ENCODE measurements around the gene MIB2. TPM values are rescaled to one million over a fixed set of nuclear protein-coding genes. Genes with fewer than 3 reads are reported as not detected.
"Not testable (repeated sequence)": the region's sequence is repeated elsewhere in the genome, so short reads cannot be mapped to it uniquely, and the experiment has no call there.

Gene MIB2
- total RNA-seq, 4 donors from 2014 or later: 50.5 to 108 (median 98.6) TPM

DNA sequence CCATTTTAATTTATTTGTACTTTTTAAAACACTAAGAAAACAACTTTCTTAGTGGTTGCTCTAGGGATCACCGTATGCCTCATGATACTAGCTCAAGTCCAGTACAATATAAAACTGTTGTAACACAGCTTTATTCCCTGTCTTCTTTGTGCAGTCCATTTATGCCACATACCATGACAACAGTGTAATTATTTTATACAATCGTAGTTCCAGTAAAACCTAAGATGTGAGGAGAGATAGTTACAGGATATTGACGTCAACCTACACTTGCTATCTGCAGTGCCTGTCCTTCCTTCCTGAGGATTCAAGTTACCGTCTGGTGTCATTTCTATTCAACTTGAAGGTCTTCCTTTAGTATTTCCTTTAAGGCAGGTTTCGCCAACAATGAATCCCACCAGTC is 31.0 kb downstream of the MIB2 start:
- H3K9me3 ChIP-seq; H3K4me3 ChIP-seq; H3K27ac ChIP-seq; DNase-seq (ENCODE audit: low spot score in 2 of 2); H3K27me3 ChIP-seq; H3K4me1 ChIP-seq: not testable (repeated sequence)
- peaks cover 8 to 56% (median 17%) of the 10 kb centered on the region in 3 donors for H3K36me3 ChIP-seq
- WGBS, 2 donors: 82 to 89% methylated on average over 4 to 5 of the region's 5 CpGs

DNA sequence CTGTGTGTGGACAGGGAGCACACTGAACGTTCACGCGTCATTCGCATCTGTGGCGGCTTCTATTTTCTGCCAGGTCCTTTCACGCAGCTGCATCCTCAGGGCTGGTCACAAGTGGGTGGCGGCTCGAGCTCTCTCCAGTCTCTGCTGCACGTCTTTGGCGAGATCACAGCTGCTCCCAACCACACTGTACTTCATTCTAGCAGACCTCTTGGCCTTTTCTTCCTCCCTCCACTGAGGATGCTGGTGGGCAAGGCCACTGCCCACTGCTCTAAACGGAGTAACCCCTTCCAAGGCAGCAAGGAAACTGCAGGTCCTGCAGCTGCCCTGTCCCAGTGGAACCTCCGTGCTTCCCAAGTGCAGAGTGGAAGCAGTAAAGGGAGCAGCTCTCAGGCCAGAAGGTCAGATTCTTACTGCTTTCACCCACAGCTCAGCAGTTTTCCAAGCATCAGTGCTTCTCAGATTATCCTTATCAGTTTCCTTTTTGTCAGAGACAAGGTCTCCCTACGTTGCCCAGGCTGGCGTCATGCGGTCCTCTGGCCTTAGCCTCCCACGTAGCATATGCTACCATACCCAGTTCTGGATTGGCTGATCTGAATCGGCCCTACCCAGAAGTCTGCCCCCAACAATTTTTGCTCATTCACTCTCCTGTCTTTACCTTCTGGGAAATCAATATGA is 32.4 kb downstream of the MIB2 start:
- H3K36me3 ChIP-seq: peaks cover 8 to 67% (median 26%) of the 10 kb centered on the region in 3 donors
- H3K27ac ChIP-seq; H3K9me3 ChIP-seq; H3K27me3 ChIP-seq; DNase-seq (ENCODE audit: low spot score in 2 of 2); H3K4me3 ChIP-seq; H3K4me1 ChIP-seq: not testable (repeated sequence)
- 89 to 92% methylated on average over 17 of the region's 17 CpGs for WGBS, 2 donors

DNA sequence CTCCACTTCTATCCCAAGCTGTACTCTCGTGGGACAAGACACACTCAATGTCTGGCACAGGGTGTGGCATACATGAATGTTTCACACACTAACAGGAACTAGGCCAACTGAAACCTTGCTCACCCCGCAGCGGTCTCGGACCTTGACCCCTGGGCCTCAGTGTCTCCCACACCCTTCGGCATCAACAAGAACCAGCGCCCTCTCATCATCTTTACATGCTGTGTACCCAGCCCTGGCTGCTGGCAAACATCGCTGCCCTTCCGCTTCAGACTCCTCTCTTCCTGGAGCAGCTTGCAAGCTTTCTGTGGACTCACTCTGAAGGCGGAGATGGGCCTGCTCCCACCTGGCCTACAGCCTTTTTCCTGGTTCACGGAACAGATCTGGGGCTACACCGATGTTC is 33.0 kb downstream of the MIB2 start:
- H3K4me3 ChIP-seq; DNase-seq (ENCODE audit: low spot score in 2 of 2); H3K9me3 ChIP-seq; H3K27me3 ChIP-seq; H3K4me1 ChIP-seq: not testable (repeated sequence)
- Histone ChIP-seq H3K27ac (peak overlapping the region in 1 of 4 donors; percentile 45), H3K36me3 (peaks cover 8 to 72% (median 26%) of the 10 kb centered on the region in 3 donors)
- 93% methylated on average over 11 of the region's 11 CpGs for WGBS, 2 donors

DNA sequence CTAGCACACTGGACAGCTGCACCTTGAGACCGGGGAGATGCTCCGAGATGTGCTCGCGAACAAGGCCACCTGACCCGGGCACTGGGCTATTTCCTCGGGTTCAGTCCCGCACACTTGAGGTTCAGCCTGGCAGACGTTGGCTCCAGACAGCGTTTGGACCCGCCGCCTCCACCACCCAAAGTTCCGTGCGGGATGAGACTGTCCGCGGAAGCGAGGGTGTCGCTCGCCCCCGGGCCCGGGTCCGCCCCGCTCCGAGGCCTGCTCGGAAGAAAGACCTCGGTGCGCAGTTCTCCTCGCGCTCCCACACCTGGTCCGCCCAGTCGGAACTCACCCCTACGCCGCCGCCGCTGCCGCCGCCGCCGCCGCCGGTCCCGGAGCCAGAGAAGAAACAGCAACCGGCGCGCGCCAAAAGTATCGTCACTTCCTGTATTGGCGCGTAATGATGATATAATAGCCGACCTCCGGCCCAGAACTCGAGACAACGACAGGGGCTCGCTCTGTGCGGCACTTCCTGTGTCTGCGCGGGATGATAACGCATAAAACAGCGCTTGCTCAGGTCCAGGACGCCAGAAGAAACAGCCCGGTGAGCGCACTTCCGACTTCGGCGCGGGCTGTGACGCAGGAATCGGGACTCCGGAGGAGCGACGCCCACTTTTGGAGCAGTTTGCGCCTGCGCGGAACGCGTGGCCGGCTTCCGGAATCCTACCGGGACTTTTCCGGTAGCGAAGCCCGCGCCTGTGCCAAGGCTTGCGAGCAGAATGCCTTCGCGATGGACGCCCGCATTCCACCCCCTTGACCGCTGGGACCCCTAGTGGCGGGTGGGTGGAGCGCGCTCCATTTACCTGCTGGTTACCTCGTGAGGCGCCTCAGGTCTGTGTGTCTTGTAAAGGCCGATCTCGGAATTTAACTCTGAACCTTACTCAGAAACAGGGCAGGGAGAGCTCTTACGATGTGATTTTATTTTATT is 43.6 kb downstream of the MIB2 start, which contains the start of gene CDK11B:
CDK11B (minus strand) TSS at position 422 of the 967 bp plus-strand sequence. CDS start 1,519 bp downstream, outside the sequence.
- peaks cover 0 to 27% (median 1%) of the 10 kb centered on the region in 4 donors for H3K4me1 ChIP-seq
- TF ChIP-seq POLR2A (IDR thresholded peaks at IDR 0.05) (peak in 1 of 2 donors; percentile 43), EP300 (IDR thresholded peaks at IDR 0.05) (peak; percentile 91 to 96)
- TF ChIP-seq, protein P1, sequence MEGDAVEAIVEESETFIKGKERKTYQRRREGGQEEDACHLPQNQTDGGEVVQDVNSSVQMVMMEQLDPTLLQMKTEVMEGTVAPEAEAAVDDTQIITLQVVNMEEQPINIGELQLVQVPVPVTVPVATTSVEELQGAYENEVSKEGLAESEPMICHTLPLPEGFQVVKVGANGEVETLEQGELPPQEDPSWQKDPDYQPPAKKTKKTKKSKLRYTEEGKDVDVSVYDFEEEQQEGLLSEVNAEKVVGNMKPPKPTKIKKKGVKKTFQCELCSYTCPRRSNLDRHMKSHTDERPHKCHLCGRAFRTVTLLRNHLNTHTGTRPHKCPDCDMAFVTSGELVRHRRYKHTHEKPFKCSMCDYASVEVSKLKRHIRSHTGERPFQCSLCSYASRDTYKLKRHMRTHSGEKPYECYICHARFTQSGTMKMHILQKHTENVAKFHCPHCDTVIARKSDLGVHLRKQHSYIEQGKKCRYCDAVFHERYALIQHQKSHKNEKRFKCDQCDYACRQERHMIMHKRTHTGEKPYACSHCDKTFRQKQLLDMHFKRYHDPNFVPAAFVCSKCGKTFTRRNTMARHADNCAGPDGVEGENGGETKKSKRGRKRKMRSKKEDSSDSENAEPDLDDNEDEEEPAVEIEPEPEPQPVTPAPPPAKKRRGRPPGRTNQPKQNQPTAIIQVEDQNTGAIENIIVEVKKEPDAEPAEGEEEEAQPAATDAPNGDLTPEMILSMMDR (IDR thresholded peaks at IDR 0.05): peak in 2 of 5 experiments; percentile 12 to 70
- 0% methylated on average over 24 to 39 of the region's 96 CpGs for WGBS, 2 donors
- H3K27me3 ChIP-seq, H3K9me3 ChIP-seq: not testable (repeated sequence)
- peak within 1 kb of the TSS; percentile 31 to 63 (median 50) for H3K4me3 ChIP-seq
- peak within 1 kb of the TSS; percentile 92 to 99 (median 96) for H3K27ac ChIP-seq
- peak; percentile 76 to 84 for DNase-seq (ENCODE audit: low spot score in 2 of 2)
- H3K36me3 ChIP-seq: peaks cover 5 to 41% (median 12%) of the 10 kb centered on the region in 3 donors

GRCh38 chr1:1662392-1662791 is 47.1 kb downstream of the MIB2 start:
- Histone ChIP-seq H3K27ac (peak overlapping the region in 2 of 4 donors; percentile 8 to 27), H3K4me1 (peaks cover 0 to 15% (median 1%) of the 10 kb centered on the region in 4 donors), H3K36me3 (peaks cover 5 to 36% (median 17%) of the 10 kb centered on the region in 3 donors)
- not testable (repeated sequence) for DNase-seq (ENCODE audit: low spot score in 2 of 2); H3K4me3 ChIP-seq; H3K27me3 ChIP-seq; H3K9me3 ChIP-seq
- WGBS, 2 donors: 73 to 82% methylated on average over 4 to 9 of the region's 9 CpGs

DNA sequence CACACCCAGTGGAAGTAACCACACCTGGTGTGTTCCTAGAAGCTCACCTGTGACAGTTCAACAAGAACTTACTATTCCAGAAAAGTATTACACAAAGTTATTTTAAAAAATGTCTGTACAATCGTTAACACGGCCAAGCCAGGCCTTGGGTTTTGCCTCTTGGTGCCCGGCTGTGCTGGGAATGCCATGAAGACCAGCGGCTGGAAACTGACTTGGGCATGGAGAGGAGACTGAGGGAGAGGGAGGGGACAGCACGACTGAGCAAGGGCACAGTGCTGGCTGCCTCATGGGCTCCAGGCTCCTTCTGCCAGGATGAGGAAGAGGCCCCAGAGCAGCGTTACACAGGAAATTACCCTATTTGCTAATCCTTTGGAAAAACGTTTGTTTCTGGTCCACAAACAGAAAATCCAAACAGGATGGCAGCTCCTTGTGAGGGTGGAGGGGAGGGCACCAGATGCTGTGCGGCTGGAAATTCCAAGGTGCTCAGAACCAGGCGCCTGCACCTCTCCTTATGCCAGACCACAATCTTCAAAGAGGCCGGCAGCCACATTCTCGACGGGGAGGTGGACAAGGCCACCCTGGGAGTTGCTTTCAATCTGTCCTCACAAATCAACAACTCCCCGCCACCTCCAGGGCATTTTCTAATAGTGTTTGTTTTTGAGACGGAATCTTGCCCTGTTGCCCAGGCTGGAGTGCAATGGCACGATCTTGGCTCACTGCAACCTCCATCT is 47.7 kb downstream of the MIB2 start:
- H3K27me3 ChIP-seq; DNase-seq (ENCODE audit: low spot score in 2 of 2); H3K9me3 ChIP-seq; H3K4me3 ChIP-seq: not testable (repeated sequence)
- Histone ChIP-seq H3K4me1 (peaks cover 0 to 12% (median 0%) of the 10 kb centered on the region in 4 donors), H3K36me3 (peaks cover 5 to 38% (median 17%) of the 10 kb centered on the region in 3 donors), H3K27ac (peak overlapping the region in 2 of 4 donors; percentile 8 to 27)
- WGBS, 2 donors: 63 to 72% methylated on average over 12 to 15 of the region's 15 CpGs

GRCh38 chr1:1664318-1664717 is 49.0 kb downstream of the MIB2 start:
- 54% methylated on average over 4 of the region's 11 CpGs; no CpG with 5 or more reads in 1 of the 2 donors for WGBS, 2 donors
- not testable (repeated sequence) for H3K9me3 ChIP-seq; H3K27me3 ChIP-seq; DNase-seq (ENCODE audit: low spot score in 2 of 2); H3K27ac ChIP-seq; H3K4me3 ChIP-seq
- H3K4me1 ChIP-seq: peaks cover 0 to 10% (median 0%) of the 10 kb centered on the region in 4 donors
- peaks cover 5 to 49% (median 17%) of the 10 kb centered on the region in 3 donors for H3K36me3 ChIP-seq

Data from tibial nerve (tissue), 4 donors.